T-helper 17 cell (primary cell): ENCODE data around the gene CHI3L2. TPM values are rescaled to one million over a fixed set of nuclear protein-coding genes. Genes with fewer than 3 reads are reported as not detected.

Experiments used
- ATAC-seq: fragments of 150-1000 bp; cut with Tn5 transposase; 2 replicates; pipeline ENCODE4 v1.10.0; 2021; ENCODE audit warnings: mild to moderate bottlenecking, moderate library complexity
- DNase-seq, 3 donors: peaks; one replicate each; pipeline versions ENCODE4 v3.0.0 to v3.0.0-alpha.2; 2020 to 2021
- H3K9me3 ChIP-seq: one replicate; pipeline ENCODE4 v1.7.0; 2013; ENCODE audit warnings: low read length, mild to moderate bottlenecking; ENCODE audit not compliant: control insufficient read depth, poor library complexity, severe bottlenecking
- H3K27ac Mint-ChIP-seq: one replicate; pipeline ENCODE4 v1.8.0; 2022; ENCODE audit warnings: mild to moderate bottlenecking, moderate library complexity, mixed read lengths
- H3K27me3 Mint-ChIP-seq: one replicate; pipeline ENCODE4 v1.8.0; 2022; ENCODE audit warnings: mixed read lengths
- H3K36me3 Mint-ChIP-seq: one replicate; pipeline ENCODE4 v1.8.0; 2022; ENCODE audit warnings: low read depth, mixed read lengths
- H3K4me1 Mint-ChIP-seq: one replicate; pipeline ENCODE4 v1.8.0; 2022; ENCODE audit warnings: mild to moderate bottlenecking, mixed read lengths
- H3K4me3 Mint-ChIP-seq: one replicate; pipeline ENCODE4 v1.8.0; 2022; ENCODE audit warnings: mild to moderate bottlenecking, moderate library complexity, mixed read lengths
- total RNA-seq, 4 donors: library from RNA in 2 of 4; stranded (reverse) in 2 of 4; gene quantifications; one replicate each; pipeline ENCODE4 v1.2.3 and lab custom pipeline; 2022 to 2026

CHI3L2 gene
- 1 to 10 TPM; 8.1 to 9.1 TPM for total RNA-seq
- total RNA-seq (lab: John Stamatoyannopoulos, UW), result 1.3 to 3.0 reads per million in 2 donors

DNA sequence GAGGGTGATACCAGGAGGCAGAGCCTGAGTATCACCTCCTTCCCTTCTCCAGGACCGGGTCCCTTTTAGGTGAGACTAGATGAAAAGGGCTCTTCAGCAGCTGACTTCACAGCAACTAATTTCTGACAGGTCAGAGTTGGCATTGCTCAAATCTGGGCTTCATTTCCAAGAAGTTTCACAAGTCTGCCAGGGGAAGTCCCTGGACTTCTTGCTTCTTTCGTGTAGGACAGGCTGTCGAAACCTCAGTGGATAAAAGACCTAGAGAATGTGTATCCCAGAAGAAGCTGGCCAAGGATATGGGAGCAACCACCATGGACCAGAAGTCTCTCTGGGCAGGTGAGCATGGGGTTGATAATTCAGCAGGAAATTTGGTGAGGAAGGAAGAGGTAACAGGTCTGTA, at the start of gene CHI3L2:
TSS of gene CHI3L2 (plus strand) at position 280 of the 400 bp plus-strand sequence. CDS start at position 297, 17 bp downstream.
- Mint-ChIP-seq H3K4me3 (peak within 1 kb of the TSS; percentile 19), H3K4me1 (peaks cover 58% of the 10 kb centered on the region), H3K27me3 (no peaks in the 10 kb centered on the region), H3K27ac (peak within 1 kb of the TSS; percentile 90), H3K36me3 (no peaks in the 10 kb centered on the region)
- no peak for ATAC-seq
- DNase-seq, result no peak
- H3K9me3 ChIP-seq, result no peaks in the 10 kb centered on the region

- no peaks in the 10 kb centered on the region for H3K9me3 ChIP-seq
- ATAC-seq (no peak), DNase-seq (no peak)
- Mint-ChIP-seq H3K4me3 (no peak overlapping the region), H3K36me3 (no peaks in the 10 kb centered on the region), H3K27me3 (no peaks in the 10 kb centered on the region), H3K27ac (peak overlapping the region; percentile 59), H3K4me1 (peaks cover 34% of the 10 kb centered on the region)
These were observed 47.5 kb upstream of the CHI3L2 start for GRCh38 chr1:111179968-111180533.

DNA sequence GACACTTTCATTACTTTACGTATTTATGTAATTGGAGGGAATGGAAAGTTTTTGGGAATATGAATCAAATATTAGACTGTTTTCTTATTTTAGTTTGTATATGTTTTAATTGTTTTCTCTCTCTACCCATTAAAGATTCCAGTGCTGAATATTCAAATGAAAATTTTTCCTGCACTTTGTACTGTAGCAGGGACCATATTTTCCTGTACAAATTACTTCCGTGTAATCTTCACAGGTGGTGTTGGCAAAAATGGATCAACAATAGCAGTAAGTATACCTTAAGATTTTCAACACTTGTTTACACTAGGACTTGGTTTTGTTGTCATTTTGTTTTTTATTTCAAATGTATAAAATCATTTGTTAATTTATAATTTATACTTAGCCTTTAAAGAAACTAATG, 45.5 kb upstream of the CHI3L2 start:
- ATAC-seq, result no peak
- H3K27ac Mint-ChIP-seq, result peak overlapping the region; percentile 77

GRCh38 chr1:111183308-111184069, 44.0 kb upstream of the CHI3L2 start:
- peak overlapping the region; percentile 77 for H3K27ac Mint-ChIP-seq
- no peak for ATAC-seq
- H3K4me1 Mint-ChIP-seq, result peaks cover 48% of the 10 kb centered on the region
- no peaks in the 10 kb centered on the region for H3K9me3 ChIP-seq
- no peak for DNase-seq
- peaks cover 4% of the 10 kb centered on the region for H3K36me3 Mint-ChIP-seq
- H3K27me3 Mint-ChIP-seq, result no peaks in the 10 kb centered on the region
- H3K4me3 Mint-ChIP-seq, result no peak overlapping the region

More for the DNA sequence above, 45.5 kb upstream of the CHI3L2 start:
- Mint-ChIP-seq H3K36me3 (peaks cover 4% of the 10 kb centered on the region), H3K4me1 (peaks cover 41% of the 10 kb centered on the region), H3K27me3 (no peaks in the 10 kb centered on the region), H3K4me3 (no peak overlapping the region)
- no peaks in the 10 kb centered on the region for H3K9me3 ChIP-seq
- DNase-seq, result no peak

- Mint-ChIP-seq H3K27me3 (no peaks in the 10 kb centered on the region), H3K4me3 (no peak overlapping the region), H3K27ac (peak overlapping the region; percentile 16), H3K4me1 (peaks cover 53% of the 10 kb centered on the region), H3K36me3 (peaks cover 7% of the 10 kb centered on the region)
- DNase-seq (no peak), ATAC-seq (no peak)
- H3K9me3 ChIP-seq, result no peaks in the 10 kb centered on the region
These were observed 42.9 kb upstream of the CHI3L2 start for GRCh38 chr1:111184663-111185062.

DNA sequence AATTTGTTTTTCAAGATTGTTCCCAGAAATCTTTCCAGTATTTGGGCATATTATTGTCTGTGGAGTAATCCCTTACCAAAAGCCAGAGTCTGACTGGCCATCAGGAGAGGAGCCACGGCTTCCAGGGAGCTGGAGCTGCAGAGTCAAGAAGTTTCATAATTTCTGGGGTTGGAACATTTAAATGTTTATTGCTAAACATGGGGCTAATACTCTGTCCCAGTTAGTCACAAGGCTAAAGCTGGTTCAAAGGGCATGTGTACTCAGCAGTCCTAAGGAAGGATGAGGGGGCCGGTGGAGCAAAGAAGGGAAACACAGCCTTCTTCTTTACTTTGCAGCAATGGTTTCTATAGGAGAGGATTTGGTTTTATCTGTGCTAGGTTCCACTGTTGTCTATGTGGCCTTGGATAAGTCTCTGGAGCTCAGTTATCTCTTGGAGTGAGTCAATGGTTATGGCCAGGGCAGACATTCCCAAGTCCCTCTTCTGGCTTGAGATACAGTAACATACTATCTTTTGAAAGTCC, 36.5 kb upstream of the CHI3L2 start:
- Mint-ChIP-seq H3K4me1 (peaks cover 80% of the 10 kb centered on the region), H3K27ac (peak overlapping the region; percentile 91), H3K4me3 (no peak overlapping the region), H3K27me3 (no peaks in the 10 kb centered on the region), H3K36me3 (peaks cover 22% of the 10 kb centered on the region)
- no peaks in the 10 kb centered on the region for H3K9me3 ChIP-seq
- ATAC-seq (no peak), DNase-seq (no peak)

- H3K27ac Mint-ChIP-seq, result peak overlapping the region; percentile 98
- peaks cover 85% of the 10 kb centered on the region for H3K4me1 Mint-ChIP-seq
- peaks cover 27% of the 10 kb centered on the region for H3K36me3 Mint-ChIP-seq
- DNase-seq (no peak), ATAC-seq (no peak)
- H3K27me3 Mint-ChIP-seq, result no peaks in the 10 kb centered on the region
- no peaks in the 10 kb centered on the region for H3K9me3 ChIP-seq
- H3K4me3 Mint-ChIP-seq, result peak overlapping the region; percentile 69
These were observed 36.0 kb upstream of the CHI3L2 start for GRCh38 chr1:111191496-111191895.

DNA sequence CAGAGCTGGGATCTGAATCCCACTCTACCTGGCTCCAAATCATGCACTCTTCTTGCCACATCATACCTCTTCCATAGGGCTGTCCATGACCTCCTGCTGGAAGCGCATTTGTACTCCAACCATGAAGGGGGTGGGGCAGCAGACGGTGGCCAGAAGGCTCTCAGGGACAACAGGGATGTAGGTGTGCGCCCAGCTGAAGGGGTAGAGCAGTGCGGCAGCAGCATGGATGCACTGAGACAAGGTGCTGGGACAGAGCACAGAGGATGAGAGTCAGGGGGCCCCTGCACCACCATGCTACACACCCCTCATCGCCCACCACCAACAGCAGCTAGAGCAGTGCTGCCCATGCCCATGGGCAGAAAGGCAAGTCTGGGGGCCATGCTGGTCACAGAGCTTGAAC, 35.4 kb upstream of the CHI3L2 start:
- no peaks in the 10 kb centered on the region for H3K9me3 ChIP-seq
- Mint-ChIP-seq H3K27ac (peak overlapping the region; percentile 98), H3K36me3 (peaks cover 28% of the 10 kb centered on the region), H3K4me3 (peak overlapping the region; percentile 69), H3K27me3 (no peaks in the 10 kb centered on the region), H3K4me1 (peaks cover 87% of the 10 kb centered on the region)
- DNase-seq, result no peak
- ATAC-seq, result no peak

DNA sequence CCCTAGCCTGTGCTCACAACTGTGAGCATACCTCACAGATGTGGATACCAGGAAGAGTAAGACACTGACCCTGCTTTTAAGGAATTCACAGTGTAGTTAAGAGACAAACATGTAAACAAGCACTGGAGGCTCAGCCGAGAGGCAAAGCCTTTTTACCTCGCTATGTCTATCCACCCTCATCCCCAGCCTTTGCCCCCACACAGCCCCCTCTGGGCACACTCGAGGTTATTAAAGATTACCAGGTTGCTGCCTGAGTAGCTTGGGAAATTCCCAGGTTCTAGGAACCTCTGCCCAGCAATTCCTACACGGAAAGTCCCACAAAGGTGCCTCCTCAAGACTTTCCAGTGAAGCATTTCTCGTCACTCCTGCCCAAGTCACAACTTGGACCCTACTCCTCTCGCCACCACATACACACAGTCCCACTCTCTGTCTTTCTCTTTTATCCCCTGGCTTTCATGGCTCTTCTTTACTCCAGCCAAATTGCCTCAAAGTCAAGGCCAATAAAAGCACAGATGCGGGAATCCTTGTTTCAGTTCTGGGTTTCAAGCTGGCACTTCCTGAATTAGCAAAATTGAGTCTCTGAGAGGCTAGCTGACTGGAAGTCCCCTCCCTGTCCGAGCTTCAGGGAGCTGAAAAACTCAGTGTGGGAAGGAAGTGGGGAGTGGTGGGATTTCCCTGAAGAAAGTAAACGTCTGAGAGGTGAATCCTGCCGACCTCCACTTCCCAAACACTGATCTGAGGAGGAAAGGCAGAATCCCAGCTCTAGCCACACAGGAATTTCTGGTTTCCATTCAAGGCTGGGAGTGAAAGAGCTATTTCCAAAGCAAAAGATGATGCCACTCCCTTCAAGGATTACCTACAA, 34.6 kb upstream of the CHI3L2 start:
- H3K9me3 ChIP-seq, result no peaks in the 10 kb centered on the region
- Mint-ChIP-seq H3K27ac (peak overlapping the region; percentile 98), H3K4me1 (peaks cover 92% of the 10 kb centered on the region), H3K27me3 (no peaks in the 10 kb centered on the region), H3K4me3 (peak overlapping the region; percentile 81), H3K36me3 (peaks cover 34% of the 10 kb centered on the region)
- ATAC-seq (peak; percentile 73), DNase-seq (peak in 1 of 3 donors; percentile 34)

GRCh38 chr1:111193712-111194480, 33.6 kb upstream of the CHI3L2 start:
- Mint-ChIP-seq H3K36me3 (peaks cover 34% of the 10 kb centered on the region), H3K27me3 (no peaks in the 10 kb centered on the region), H3K27ac (peak overlapping the region; percentile 98), H3K4me3 (peak overlapping the region; percentile 81), H3K4me1 (peaks cover 86% of the 10 kb centered on the region)
- ATAC-seq (no peak), DNase-seq (no peak)
- no peaks in the 10 kb centered on the region for H3K9me3 ChIP-seq

- Mint-ChIP-seq H3K36me3 (peaks cover 33% of the 10 kb centered on the region), H3K27me3 (no peaks in the 10 kb centered on the region), H3K27ac (peak overlapping the region; percentile 98), H3K4me3 (peak overlapping the region; percentile 98), H3K4me1 (peaks cover 80% of the 10 kb centered on the region)
- no peaks in the 10 kb centered on the region for H3K9me3 ChIP-seq
- DNase-seq (no peak), ATAC-seq (no peak)
These were observed 32.4 kb upstream of the CHI3L2 start for GRCh38 chr1:111195002-111195684.

GRCh38 chr1:111196213-111196612, 31.3 kb upstream of the CHI3L2 start:
- Mint-ChIP-seq H3K27me3 (no peaks in the 10 kb centered on the region), H3K27ac (peak overlapping the region; percentile 98), H3K4me1 (peaks cover 77% of the 10 kb centered on the region), H3K4me3 (peak overlapping the region; percentile 98), H3K36me3 (peaks cover 31% of the 10 kb centered on the region)
- no peak for DNase-seq
- no peaks in the 10 kb centered on the region for H3K9me3 ChIP-seq
- no peak for ATAC-seq
